SH-SY5Y (cell line): Measurements from ENCODE around the gene TEDC1.

Source experiments
- GATA2 ChIP-seq: IDR thresholded peaks from 2 replicates; pipeline ENCODE4 v1.6.1; 2011; ENCODE audit warnings: mild to moderate bottlenecking, low read depth, low read length
- GATA3 ChIP-seq: IDR thresholded peaks from 2 replicates; pipeline ENCODE4 v1.6.1; 2011; ENCODE audit warnings: low read depth, mild to moderate bottlenecking, low read length, moderate library complexity

DNA sequence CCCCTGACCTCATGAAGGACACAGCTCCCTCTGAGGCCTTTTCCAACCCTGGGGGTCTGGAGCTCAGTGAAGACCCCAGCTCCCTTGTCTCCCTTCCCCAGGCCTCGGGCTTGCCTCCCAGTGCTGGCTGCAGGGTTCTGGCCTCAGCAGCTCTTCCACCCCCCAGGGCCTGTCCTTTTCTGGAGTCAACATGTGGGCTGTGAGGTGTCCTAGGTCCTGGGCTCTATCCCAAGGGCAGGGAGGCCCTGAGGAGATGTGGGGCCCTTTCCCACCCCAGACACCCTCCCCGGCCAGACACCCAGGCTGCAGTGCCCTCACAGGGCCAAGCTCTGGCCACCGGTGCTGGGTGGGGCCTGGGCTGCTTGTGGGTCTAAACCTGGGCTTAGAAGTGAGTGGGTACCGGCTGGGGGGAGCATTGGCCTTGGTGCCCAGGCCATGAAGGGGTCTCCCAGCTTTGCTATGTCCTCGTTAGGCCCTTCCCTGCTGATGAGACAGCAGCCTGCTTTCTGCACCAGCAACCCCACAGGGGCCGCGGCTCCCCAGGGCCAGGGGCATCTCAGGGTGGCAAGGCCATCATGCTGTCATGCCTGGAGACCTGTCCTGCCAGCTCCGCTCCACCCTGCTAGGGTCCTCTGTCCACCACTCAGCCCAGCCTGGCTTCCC is 19.1 kb upstream of the TEDC1 start:
- TF ChIP-seq GATA2 (no peak), GATA3 (no peak)
